Esophagus squamous epithelium (tissue), 4 donors: Measurements from ENCODE around the gene IFT88.

Experiments
- POLR2A ChIP-seq, 4 donors: fragments of 450-650 bp; IDR thresholded peaks; one replicate each; pipeline ENCODE4 v1.6.1; 2017; ENCODE audit warnings: antibody characterized with exemption in 4 of 4, mild to moderate bottlenecking in 4 of 4, moderate library complexity in 3 of 4
- TF ChIP-seq, protein P1 (sequence below), 6 experiments: fragments of 450-650 bp in 4 of 6; fragments of 200-600 bp in 2 of 6; sonication (generic) in 2 of 6; IDR thresholded peaks; one replicate each; pipeline ENCODE4 v1.5.1; 2016 to 2019; ENCODE audit warnings: antibody characterized with exemption in 6 of 6, mild to moderate bottlenecking in 4 of 6, moderate library complexity in 4 of 6

DNA sequence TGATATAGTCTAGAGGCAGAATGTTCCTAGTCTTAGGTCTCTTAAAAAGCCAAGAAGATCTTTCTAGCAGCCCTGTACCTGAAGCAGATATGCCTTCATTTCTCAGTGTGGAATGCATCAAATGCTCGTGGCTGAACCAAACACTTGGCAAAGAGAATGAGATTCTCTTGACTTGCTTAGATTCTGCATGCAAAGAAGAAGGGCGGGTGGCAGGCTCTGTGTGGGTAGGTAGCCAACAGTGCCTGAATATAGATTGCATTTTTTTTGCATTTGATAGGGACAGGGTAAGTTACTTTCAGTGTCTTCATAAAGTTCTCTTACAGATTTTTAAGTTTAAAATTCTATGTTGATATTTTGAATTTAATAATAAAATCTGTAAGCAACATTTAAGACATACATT is 27.3 kb downstream of the IFT88 start:
- TF ChIP-seq, protein P1, sequence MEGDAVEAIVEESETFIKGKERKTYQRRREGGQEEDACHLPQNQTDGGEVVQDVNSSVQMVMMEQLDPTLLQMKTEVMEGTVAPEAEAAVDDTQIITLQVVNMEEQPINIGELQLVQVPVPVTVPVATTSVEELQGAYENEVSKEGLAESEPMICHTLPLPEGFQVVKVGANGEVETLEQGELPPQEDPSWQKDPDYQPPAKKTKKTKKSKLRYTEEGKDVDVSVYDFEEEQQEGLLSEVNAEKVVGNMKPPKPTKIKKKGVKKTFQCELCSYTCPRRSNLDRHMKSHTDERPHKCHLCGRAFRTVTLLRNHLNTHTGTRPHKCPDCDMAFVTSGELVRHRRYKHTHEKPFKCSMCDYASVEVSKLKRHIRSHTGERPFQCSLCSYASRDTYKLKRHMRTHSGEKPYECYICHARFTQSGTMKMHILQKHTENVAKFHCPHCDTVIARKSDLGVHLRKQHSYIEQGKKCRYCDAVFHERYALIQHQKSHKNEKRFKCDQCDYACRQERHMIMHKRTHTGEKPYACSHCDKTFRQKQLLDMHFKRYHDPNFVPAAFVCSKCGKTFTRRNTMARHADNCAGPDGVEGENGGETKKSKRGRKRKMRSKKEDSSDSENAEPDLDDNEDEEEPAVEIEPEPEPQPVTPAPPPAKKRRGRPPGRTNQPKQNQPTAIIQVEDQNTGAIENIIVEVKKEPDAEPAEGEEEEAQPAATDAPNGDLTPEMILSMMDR (IDR thresholded peaks at IDR 0.05): no peak
- TF ChIP-seq POLR2A (IDR thresholded peaks at IDR 0.05): no peak
